CD4-positive, alpha-beta T cell (primary cell): Measurements from ENCODE around the gene SPINT2. TPM values are rescaled to one million over a fixed set of nuclear protein-coding genes. Genes with fewer than 3 reads are reported as not detected.

Experiments
- ATAC-seq: fragments of 200-7000 bp; cut with Tn5 transposase; one replicate; pipeline ENCODE4 v1.10.0; 2022; ENCODE audit warnings: mild to moderate bottlenecking; ENCODE audit not compliant: poor library complexity
- CTCF ChIA-PET: fragments of 350-600 bp; sonication (Branson Sonifier 250); formaldehyde crosslinking; loops from one replicate; lab custom pipeline; 2021; ENCODE audit warnings: antibody characterized with exemption, inconsistent platforms; lab: Charles Lee
- POLR2A ChIA-PET: fragments of 350-600 bp; sonication (Branson Sonifier 250); formaldehyde crosslinking; loops from one replicate; lab custom pipeline; 2021; ENCODE audit warnings: antibody characterized with exemption, inconsistent platforms; lab: Charles Lee
- DNase-seq, 14 experiments: peaks; one replicate each; pipeline ENCODE4 v3.0.0-alpha.2; 2013 to 2020; ENCODE audit warnings: mixed read lengths in 2 of 14
- H3K27ac ChIP-seq, 2 donors: one replicate each; pipeline versions ENCODE4 v1.5.1 to v1.7.0; 2013; ENCODE audit warnings: low read length in 2 of 2, low read depth in 1 of 2, mild to moderate bottlenecking in 1 of 2
- H3K27me3 ChIP-seq, 2 experiments: 1 replicate in 1 of 2; 2 replicates in 1 of 2; pipeline versions ENCODE4 v1.6.1 to v1.7.0; 2013; ENCODE audit warnings: low read length in 2 of 2, control low read depth in 1 of 2, mild to moderate bottlenecking in 1 of 2, moderate library complexity in 1 of 2; ENCODE audit not compliant: insufficient read depth in 2 of 2, control insufficient read depth in 1 of 2
- H3K36me3 ChIP-seq: one replicate; pipeline ENCODE4 v1.6.1; 2013; ENCODE audit warnings: low read length, control low read depth; ENCODE audit not compliant: insufficient read depth
- H3K4me1 ChIP-seq: one replicate; pipeline ENCODE4 v1.6.1; 2013; ENCODE audit warnings: low read length, control low read depth; ENCODE audit not compliant: insufficient read depth
- H3K4me3 ChIP-seq: one replicate; pipeline ENCODE4 v1.5.1; 2013; ENCODE audit warnings: mild to moderate bottlenecking, low read length, moderate library complexity
- H3K9me3 ChIP-seq, 2 experiments: 1 replicate in 1 of 2; 2 replicates in 1 of 2; pipeline versions ENCODE4 v1.6.1 to v1.7.0; 2013; ENCODE audit warnings: low read length in 2 of 2, mild to moderate bottlenecking in 2 of 2, control low read depth in 1 of 2, moderate library complexity in 1 of 2; ENCODE audit not compliant: control insufficient read depth in 1 of 2, insufficient read depth in 1 of 2
- H3K27ac Mint-ChIP-seq: one replicate; pipeline ENCODE4 v1.8.0; 2020; ENCODE audit warnings: mixed read lengths
- H3K27me3 Mint-ChIP-seq: one replicate; pipeline ENCODE4 v1.8.0; 2021; ENCODE audit warnings: mixed read lengths
- H3K36me3 Mint-ChIP-seq: one replicate; pipeline ENCODE4 v1.8.0; 2021; ENCODE audit warnings: low read depth, mixed read lengths
- H3K4me1 Mint-ChIP-seq: one replicate; pipeline ENCODE4 v1.8.0; 2021; ENCODE audit warnings: low read depth, mixed read lengths
- H3K4me3 Mint-ChIP-seq: one replicate; pipeline ENCODE4 v1.8.0; 2020; ENCODE audit warnings: mild to moderate bottlenecking, mixed read lengths
- H3K9me3 Mint-ChIP-seq: one replicate; pipeline ENCODE4 v1.8.0; 2020; ENCODE audit warnings: mixed read lengths
- CTCF ChIP-seq: fragments of 200-600 bp; IDR thresholded peaks from one replicate; pipeline ENCODE4 v1.8.0; 2022; ENCODE audit warnings: antibody characterized with exemption, mild to moderate bottlenecking
- intact Hi-C, 2 experiments: fragments of 100-400 bp; cut with DNase I in 1 of 2; cut with micrococcal nuclease in 1 of 2; formaldehyde crosslinking; loops; one replicate each; pipeline versions ENCODE4 v1.15.1 to v1.9.0; 2023 to 2025; cut with DNase I, micrococcal nuclease
- total RNA-seq, 174 experiments: library from RNA in 2 of 174; stranded (reverse) in 2 of 174; gene quantifications; one replicate each; pipeline ENCODE4 v1.2.3 and lab custom pipeline; 2021 to 2026

The SPINT2 gene
- total RNA-seq, 2 experiments from 2014 or later, result 25.4 to 26.5 TPM

GRCh38 chr19:38265921-38266429, 1.6 kb downstream of the SPINT2 start:
- peaks cover 24% of the 10 kb centered on the region for H3K4me1 ChIP-seq
- H3K36me3 ChIP-seq, result no peaks in the 10 kb centered on the region
- H3K27ac ChIP-seq, result no peak overlapping the region
- H3K27ac Mint-ChIP-seq, result peak overlapping the region; percentile 71
- ChIA-PET CTCF (interaction anchor here (1.4 kb wide), 1 partner anchor 54 kb away, joined by 3 read pairs; no protein-coding TSS in a partner anchor), POLR2A (interaction anchor here (1.1 to 2.7 kb wide), 4 partner anchors 11 to 359 kb away, joined by 4 to 16 read pairs (median 6); partner anchors contain the start of genes KCNK6, PSMD8, SIPA1L3 and WDR87)
- no peaks in the 10 kb centered on the region for H3K27me3 Mint-ChIP-seq
- H3K9me3 Mint-ChIP-seq, result no peaks in the 10 kb centered on the region
- no peak for TF ChIP-seq CTCF
- H3K36me3 Mint-ChIP-seq, result no peaks in the 10 kb centered on the region
- H3K9me3 ChIP-seq, result no peaks in the 10 kb centered on the region
- DNase-seq, result no peak
- H3K4me3 Mint-ChIP-seq, result no peak overlapping the region
- intact Hi-C loops, result loop anchor here (2.0 to 5.0 kb wide), 2 partner anchors 46 to 51 kb away; no protein-coding TSS in a partner anchor
- H3K4me3 ChIP-seq, result no peak overlapping the region
- peaks cover 31% of the 10 kb centered on the region for H3K4me1 Mint-ChIP-seq
- ATAC-seq, result no peak
- no peaks in the 10 kb centered on the region for H3K27me3 ChIP-seq

- peaks cover 24% of the 10 kb centered on the region for H3K4me1 ChIP-seq
- peak overlapping the region; percentile 27 for H3K4me3 Mint-ChIP-seq
- intact Hi-C loops, result loop anchor here in 1 of 2 experiments (5.0 kb wide), 1 partner anchor 45 kb away; no protein-coding TSS in a partner anchor
- peaks cover 1% of the 10 kb centered on the region for H3K36me3 Mint-ChIP-seq
- no peak for ATAC-seq
- peaks cover 31% of the 10 kb centered on the region for H3K4me1 Mint-ChIP-seq
- no peaks in the 10 kb centered on the region for H3K27me3 ChIP-seq
- no peaks in the 10 kb centered on the region for H3K9me3 Mint-ChIP-seq
- no peak overlapping the region for H3K27ac Mint-ChIP-seq
- no peak overlapping the region for H3K27ac ChIP-seq
- ChIA-PET POLR2A (no interaction called here), CTCF (interaction anchor here (1.0 to 1.4 kb wide), 2 partner anchors 23 to 53 kb away, joined by 3 read pairs; no protein-coding TSS in a partner anchor)
- H3K27me3 Mint-ChIP-seq, result no peaks in the 10 kb centered on the region
- no peak overlapping the region for H3K4me3 ChIP-seq
- no peak for TF ChIP-seq CTCF
- H3K36me3 ChIP-seq, result no peaks in the 10 kb centered on the region
- H3K9me3 ChIP-seq, result no peaks in the 10 kb centered on the region
- DNase-seq, result no peak
Measured at GRCh38 chr19:38266981-38267597, 2.7 kb downstream of the SPINT2 start.

DNA sequence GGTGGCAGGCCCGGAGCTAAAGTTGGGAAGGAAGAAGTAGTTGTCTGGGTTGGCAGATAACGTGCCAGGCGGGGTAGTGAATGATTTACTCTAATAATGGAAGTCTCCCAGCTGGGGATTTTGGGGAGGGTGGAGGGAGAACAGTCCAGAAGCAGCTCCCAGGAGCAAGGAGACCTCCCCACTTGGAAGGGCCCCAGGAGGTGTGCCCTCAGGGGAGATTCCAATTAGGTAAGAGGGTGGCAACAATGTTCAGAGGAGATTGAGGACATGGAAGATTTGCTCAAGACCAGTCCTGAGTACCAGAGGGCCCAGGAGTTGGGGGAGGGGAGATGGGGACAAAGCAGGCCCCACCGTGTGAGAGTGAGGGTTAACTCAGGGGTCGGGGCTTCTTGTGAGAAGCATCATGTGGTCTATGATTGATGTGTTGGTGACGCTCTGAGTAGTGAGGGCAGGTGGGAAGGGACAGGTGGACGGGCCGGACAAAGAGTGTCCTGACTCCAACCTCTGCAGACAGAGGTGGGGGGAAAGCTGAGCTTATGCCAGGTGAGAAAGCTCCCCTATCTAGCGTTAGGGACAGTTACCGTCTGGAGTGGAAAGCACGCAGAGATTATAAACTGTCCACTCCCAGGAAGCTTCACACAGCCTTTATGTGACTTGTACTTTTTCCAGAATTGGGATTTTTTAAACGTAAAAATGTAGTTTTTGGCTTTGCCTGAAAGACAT, 3.5 kb downstream of the SPINT2 start:
- CTCF ChIA-PET, result interaction anchor here (1.0 kb wide), 1 partner anchor 24 kb away, joined by 3 read pairs; no protein-coding TSS in a partner anchor

More for the DNA sequence above, 3.5 kb downstream of the SPINT2 start:
- H3K4me3 Mint-ChIP-seq, result no peak overlapping the region
- no peak for ATAC-seq
- intact Hi-C loops, result loop anchor here in 1 of 2 experiments (5.0 kb wide), 1 partner anchor 44 kb away; no protein-coding TSS in a partner anchor
- peaks cover 24% of the 10 kb centered on the region for H3K4me1 ChIP-seq
- H3K27me3 Mint-ChIP-seq, result no peaks in the 10 kb centered on the region
- POLR2A ChIA-PET, result no interaction called here
- no peak for DNase-seq
- no peak overlapping the region for H3K27ac ChIP-seq
- no peak overlapping the region for H3K4me3 ChIP-seq
- H3K27me3 ChIP-seq, result no peaks in the 10 kb centered on the region
- H3K4me1 Mint-ChIP-seq, result peaks cover 31% of the 10 kb centered on the region
- no peak for TF ChIP-seq CTCF
- no peaks in the 10 kb centered on the region for H3K36me3 ChIP-seq
- no peak overlapping the region for H3K27ac Mint-ChIP-seq
- H3K9me3 ChIP-seq, result no peaks in the 10 kb centered on the region
- H3K9me3 Mint-ChIP-seq, result no peaks in the 10 kb centered on the region
- peaks cover 5% of the 10 kb centered on the region for H3K36me3 Mint-ChIP-seq
